Measurements from ENCODE around the gene SLCO3A1. TPM values are rescaled to one million over a fixed set of nuclear protein-coding genes. Genes with fewer than 3 reads are reported as not detected.

The SLCO3A1 gene
- total RNA-seq (10 to 100 TPM; 55.9 to 65.1 TPM), total RNA-seq (38.0 to 53.5 reads per million in 2 donors)

GRCh38 chr15:91853511-91853947 is at the start of gene SLCO3A1:
SLCO3A1 (plus strand) TSS chr15:91853708.
- no peaks in the 10 kb centered on the region for H3K36me3 Mint-ChIP-seq (ENCODE audit: low read depth)
- H3K27ac Mint-ChIP-seq: peak within 1 kb of the TSS; percentile 94
- H3K4me1 Mint-ChIP-seq: peaks cover 53% of the 10 kb centered on the region
- no peaks in the 10 kb centered on the region for H3K27me3 Mint-ChIP-seq
- DNase-seq (peak; percentile 59 to 79 (median 76)), ATAC-seq (peak; percentile 56)
- H3K9me3 ChIP-seq (ENCODE audit: control insufficient read depth, low read length, poor library complexity, severe bottlenecking): no peaks in the 10 kb centered on the region
- peak within 1 kb of the TSS; percentile 89 for H3K4me3 Mint-ChIP-seq

GRCh38 chr15:91807122-91807521 is 46.4 kb upstream of the SLCO3A1 start:
- H3K9me3 ChIP-seq (ENCODE audit: control insufficient read depth, low read length, poor library complexity, severe bottlenecking): no peaks in the 10 kb centered on the region
- Mint-ChIP-seq H3K27me3 (peaks cover 24% of the 10 kb centered on the region), H3K27ac (no peak overlapping the region), H3K4me3 (no peak overlapping the region), H3K36me3 (ENCODE audit: low read depth) (peaks cover 2% of the 10 kb centered on the region), H3K4me1 (no peaks in the 10 kb centered on the region)
- DNase-seq (no peak), ATAC-seq (no peak)

- H3K36me3 Mint-ChIP-seq (ENCODE audit: low read depth): peaks cover 2% of the 10 kb centered on the region
- H3K27ac Mint-ChIP-seq: no peak overlapping the region
- no peak overlapping the region for H3K4me3 Mint-ChIP-seq
- H3K9me3 ChIP-seq (ENCODE audit: control insufficient read depth, low read length, poor library complexity, severe bottlenecking): peaks cover 6% of the 10 kb centered on the region
- ATAC-seq (no peak), DNase-seq (no peak)
- H3K4me1 Mint-ChIP-seq: no peaks in the 10 kb centered on the region
- no peaks in the 10 kb centered on the region for H3K27me3 Mint-ChIP-seq
Measured at GRCh38 chr15:91813924-91814323, 39.6 kb upstream of the SLCO3A1 start.

- peaks cover 6% of the 10 kb centered on the region for H3K9me3 ChIP-seq (ENCODE audit: control insufficient read depth, low read length, poor library complexity, severe bottlenecking)
- Mint-ChIP-seq H3K27ac (no peak overlapping the region), H3K36me3 (ENCODE audit: low read depth) (no peaks in the 10 kb centered on the region), H3K4me3 (no peak overlapping the region), H3K27me3 (no peaks in the 10 kb centered on the region), H3K4me1 (no peaks in the 10 kb centered on the region)
- ATAC-seq: no peak
- DNase-seq: no peak
Measured at GRCh38 chr15:91816942-91817341, 36.6 kb upstream of the SLCO3A1 start.

GRCh38 chr15:91821458-91821857 is 32.0 kb upstream of the SLCO3A1 start:
- Mint-ChIP-seq H3K27me3 (no peaks in the 10 kb centered on the region), H3K36me3 (ENCODE audit: low read depth) (no peaks in the 10 kb centered on the region), H3K27ac (no peak overlapping the region), H3K4me3 (no peak overlapping the region), H3K4me1 (no peaks in the 10 kb centered on the region)
- DNase-seq (no peak), ATAC-seq (no peak)
- no peaks in the 10 kb centered on the region for H3K9me3 ChIP-seq (ENCODE audit: control insufficient read depth, low read length, poor library complexity, severe bottlenecking)

- H3K4me3 Mint-ChIP-seq: no peak overlapping the region
Measured at GRCh38 chr15:91824256-91824655, 29.3 kb upstream of the SLCO3A1 start.

GRCh38 chr15:91826443-91826842 is 27.1 kb upstream of the SLCO3A1 start:
- H3K27me3 Mint-ChIP-seq: peaks cover 11% of the 10 kb centered on the region
- no peak overlapping the region for H3K4me3 Mint-ChIP-seq
- H3K27ac Mint-ChIP-seq: no peak overlapping the region
- H3K9me3 ChIP-seq (ENCODE audit: control insufficient read depth, low read length, poor library complexity, severe bottlenecking): no peaks in the 10 kb centered on the region
- H3K36me3 Mint-ChIP-seq (ENCODE audit: low read depth): no peaks in the 10 kb centered on the region
- ATAC-seq (no peak), DNase-seq (no peak)
- no peaks in the 10 kb centered on the region for H3K4me1 Mint-ChIP-seq

More at GRCh38 chr15:91824256-91824655, 29.3 kb upstream of the SLCO3A1 start:
- H3K27me3 Mint-ChIP-seq: peaks cover 5% of the 10 kb centered on the region
- no peak for DNase-seq
- no peak for ATAC-seq
- H3K9me3 ChIP-seq (ENCODE audit: control insufficient read depth, low read length, poor library complexity, severe bottlenecking): no peaks in the 10 kb centered on the region
- no peak overlapping the region for H3K27ac Mint-ChIP-seq
- H3K36me3 Mint-ChIP-seq (ENCODE audit: low read depth): no peaks in the 10 kb centered on the region
- H3K4me1 Mint-ChIP-seq: no peaks in the 10 kb centered on the region

GRCh38 chr15:91833056-91833455 is 20.5 kb upstream of the SLCO3A1 start:
- peaks cover 2% of the 10 kb centered on the region for H3K9me3 ChIP-seq (ENCODE audit: control insufficient read depth, low read length, poor library complexity, severe bottlenecking)
- Mint-ChIP-seq H3K27me3 (peaks cover 45% of the 10 kb centered on the region), H3K4me1 (no peaks in the 10 kb centered on the region), H3K4me3 (no peak overlapping the region), H3K27ac (no peak overlapping the region), H3K36me3 (ENCODE audit: low read depth) (no peaks in the 10 kb centered on the region)
- DNase-seq (no peak), ATAC-seq (no peak)

GRCh38 chr15:91839867-91840266 is 13.6 kb upstream of the SLCO3A1 start:
- H3K27ac Mint-ChIP-seq: no peak overlapping the region
- H3K36me3 Mint-ChIP-seq (ENCODE audit: low read depth): no peaks in the 10 kb centered on the region
- DNase-seq: no peak
- peaks cover 57% of the 10 kb centered on the region for H3K27me3 Mint-ChIP-seq
- H3K4me1 Mint-ChIP-seq: no peaks in the 10 kb centered on the region
- no peak for ATAC-seq
- H3K4me3 Mint-ChIP-seq: no peak overlapping the region
- no peaks in the 10 kb centered on the region for H3K9me3 ChIP-seq (ENCODE audit: control insufficient read depth, low read length, poor library complexity, severe bottlenecking)

GRCh38 chr15:91841861-91842260 is 11.6 kb upstream of the SLCO3A1 start:
- Mint-ChIP-seq H3K4me3 (no peak overlapping the region), H3K27ac (no peak overlapping the region), H3K4me1 (peaks cover 7% of the 10 kb centered on the region), H3K27me3 (peaks cover 55% of the 10 kb centered on the region), H3K36me3 (ENCODE audit: low read depth) (no peaks in the 10 kb centered on the region)
- ATAC-seq: no peak
- no peaks in the 10 kb centered on the region for H3K9me3 ChIP-seq (ENCODE audit: control insufficient read depth, low read length, poor library complexity, severe bottlenecking)
- no peak for DNase-seq

- no peaks in the 10 kb centered on the region for H3K36me3 Mint-ChIP-seq (ENCODE audit: low read depth)
- no peaks in the 10 kb centered on the region for H3K9me3 ChIP-seq (ENCODE audit: control insufficient read depth, low read length, poor library complexity, severe bottlenecking)
- ATAC-seq (no peak), DNase-seq (no peak)
- H3K4me1 Mint-ChIP-seq: peaks cover 10% of the 10 kb centered on the region
- no peak overlapping the region for H3K27ac Mint-ChIP-seq
- H3K4me3 Mint-ChIP-seq: no peak overlapping the region
- H3K27me3 Mint-ChIP-seq: peaks cover 37% of the 10 kb centered on the region
Measured at GRCh38 chr15:91844341-91844740, 9.2 kb upstream of the SLCO3A1 start.

GRCh38 chr15:91844928-91845327 is 8.6 kb upstream of the SLCO3A1 start:
- DNase-seq (no peak), ATAC-seq (no peak)
- Mint-ChIP-seq H3K27me3 (peaks cover 37% of the 10 kb centered on the region), H3K36me3 (ENCODE audit: low read depth) (no peaks in the 10 kb centered on the region), H3K4me3 (no peak overlapping the region), H3K27ac (no peak overlapping the region), H3K4me1 (peaks cover 15% of the 10 kb centered on the region)
- no peaks in the 10 kb centered on the region for H3K9me3 ChIP-seq (ENCODE audit: control insufficient read depth, low read length, poor library complexity, severe bottlenecking)

GRCh38 chr15:91845720-91846119 is 7.8 kb upstream of the SLCO3A1 start:
- peaks cover 31% of the 10 kb centered on the region for H3K27me3 Mint-ChIP-seq
- H3K9me3 ChIP-seq (ENCODE audit: control insufficient read depth, low read length, poor library complexity, severe bottlenecking): no peaks in the 10 kb centered on the region
- H3K4me1 Mint-ChIP-seq: peaks cover 16% of the 10 kb centered on the region
- H3K4me3 Mint-ChIP-seq: no peak overlapping the region
- ATAC-seq (no peak), DNase-seq (no peak)
- no peak overlapping the region for H3K27ac Mint-ChIP-seq
- no peaks in the 10 kb centered on the region for H3K36me3 Mint-ChIP-seq (ENCODE audit: low read depth)

- Mint-ChIP-seq H3K36me3 (ENCODE audit: low read depth) (no peaks in the 10 kb centered on the region), H3K27ac (peak overlapping the region; percentile 93), H3K4me1 (peaks cover 29% of the 10 kb centered on the region), H3K27me3 (peaks cover 14% of the 10 kb centered on the region), H3K4me3 (peak overlapping the region; percentile 82)
- no peak for ATAC-seq
- no peak for DNase-seq
- H3K9me3 ChIP-seq (ENCODE audit: control insufficient read depth, low read length, poor library complexity, severe bottlenecking): no peaks in the 10 kb centered on the region
Measured at GRCh38 chr15:91849180-91849579, 4.3 kb upstream of the SLCO3A1 start.

Measured in T-helper 17 cell (primary cell).